Inflammatory macrophage (primary cell): ENCODE measurements around the gene BMP8B.

Source experiments
- DNase-seq, 2 donors: peaks; one replicate each; pipeline ENCODE4 v3.0.0-alpha.2; 2020 to 2022

The BMP8B gene

DNA sequence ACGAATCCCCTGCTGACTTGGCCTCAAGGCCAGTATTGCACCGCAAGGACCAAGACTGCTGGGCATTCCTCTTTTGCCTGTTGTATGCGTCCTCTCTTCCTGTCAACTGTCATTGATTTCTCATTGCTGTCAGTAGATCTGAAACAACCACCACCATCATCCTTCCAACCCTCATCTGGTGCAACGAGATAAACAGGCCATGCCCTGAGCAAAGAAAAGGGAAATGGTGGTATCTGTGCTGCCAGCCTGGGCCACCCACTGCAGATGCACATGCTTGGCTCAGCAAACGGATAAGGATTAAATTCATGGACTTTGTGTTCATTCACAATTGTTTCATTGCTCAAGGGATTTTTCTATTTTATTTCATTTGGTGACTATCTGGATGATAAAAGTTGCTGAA lies 31.2 kb downstream of the BMP8B start:
- DNase-seq, result no peak

DNA sequence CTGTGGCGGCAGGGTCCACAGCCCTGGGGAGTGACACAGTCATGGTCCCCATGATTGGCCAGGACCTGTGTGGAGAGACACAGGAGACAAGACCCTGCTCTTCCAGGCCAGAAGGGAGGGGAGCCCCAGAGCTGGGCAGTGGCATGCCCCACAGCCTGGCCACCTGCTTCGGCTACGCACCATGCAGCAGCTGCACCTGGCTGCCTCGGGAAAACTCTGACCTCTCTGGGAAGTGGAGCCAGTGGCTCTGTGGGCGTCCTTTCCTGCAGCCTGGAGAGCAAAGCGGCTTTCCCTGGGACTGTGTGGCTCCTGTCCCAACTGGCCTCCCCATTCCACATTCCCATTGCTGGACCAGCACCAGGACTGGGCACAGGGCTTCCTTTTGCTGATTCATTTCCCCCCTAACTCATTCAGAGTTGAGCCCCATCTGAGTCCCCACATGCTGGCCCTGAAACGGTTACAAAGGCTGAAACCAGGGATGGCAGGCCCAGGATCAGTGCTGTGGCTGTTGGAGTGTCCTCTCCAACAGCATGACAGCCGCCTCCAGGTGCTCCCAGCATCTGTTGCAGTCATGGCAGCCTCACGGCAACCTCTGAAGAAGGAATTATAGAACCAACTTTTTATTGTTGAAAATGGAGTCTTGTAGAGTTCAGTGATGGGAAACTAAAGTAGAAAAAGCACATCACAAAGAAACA lies 32.6 kb downstream of the BMP8B start:
- no peak for DNase-seq

DNA sequence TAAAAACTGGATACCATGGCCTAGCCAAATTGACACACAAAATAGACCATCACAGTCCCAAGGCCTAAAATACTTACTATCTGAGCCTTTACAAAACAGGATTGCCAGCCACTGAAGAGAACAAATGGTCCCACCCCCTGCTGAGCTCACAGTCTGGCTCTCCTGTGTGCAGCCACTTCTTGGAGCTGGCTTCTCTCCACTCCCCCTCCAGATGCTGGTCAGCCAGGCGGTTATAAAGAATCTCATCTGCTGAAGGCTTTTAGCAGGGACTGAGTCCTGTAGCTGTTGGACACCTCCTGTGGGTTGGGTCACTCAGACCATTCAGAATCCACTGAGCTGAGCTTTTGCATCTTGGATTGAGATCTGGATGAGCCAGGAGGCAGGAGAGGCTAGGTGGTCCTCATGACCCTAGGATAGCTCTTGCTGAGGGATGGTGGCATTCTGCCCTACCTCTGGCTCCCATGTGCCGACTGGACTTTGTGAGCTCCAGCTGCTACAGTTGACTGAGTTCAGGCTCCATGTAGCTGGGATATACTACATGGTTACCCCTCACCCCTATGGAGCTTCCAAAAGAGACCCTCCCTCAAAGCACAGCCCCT lies 33.7 kb downstream of the BMP8B start:
- no peak for DNase-seq

DNA sequence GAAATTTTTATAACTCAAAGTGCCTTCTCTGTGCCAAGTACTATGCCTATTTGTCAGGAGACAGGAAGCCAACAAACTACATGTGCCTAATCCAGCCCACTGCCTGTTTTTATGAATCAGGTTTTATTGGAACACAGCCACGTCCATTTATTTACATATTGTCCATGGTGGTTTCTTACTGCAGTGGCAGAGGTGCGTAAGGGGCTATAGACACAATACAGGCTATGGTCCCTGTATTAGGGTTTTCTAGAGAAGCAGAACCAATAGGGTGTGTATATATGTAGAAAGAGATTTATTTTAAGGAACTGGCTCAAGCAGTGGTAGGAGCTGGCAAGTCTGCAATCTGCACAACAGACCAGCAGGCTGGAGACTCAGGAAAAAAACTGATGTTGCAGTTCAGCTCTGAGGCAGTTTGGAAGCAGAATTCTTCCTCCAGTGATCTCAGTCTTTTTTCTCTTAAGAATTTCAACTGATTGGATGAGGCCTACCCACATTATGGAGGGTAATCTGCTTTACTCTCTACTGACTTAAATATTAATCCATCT lies 34.6 kb downstream of the BMP8B start:
- DNase-seq, result no peak

DNA sequence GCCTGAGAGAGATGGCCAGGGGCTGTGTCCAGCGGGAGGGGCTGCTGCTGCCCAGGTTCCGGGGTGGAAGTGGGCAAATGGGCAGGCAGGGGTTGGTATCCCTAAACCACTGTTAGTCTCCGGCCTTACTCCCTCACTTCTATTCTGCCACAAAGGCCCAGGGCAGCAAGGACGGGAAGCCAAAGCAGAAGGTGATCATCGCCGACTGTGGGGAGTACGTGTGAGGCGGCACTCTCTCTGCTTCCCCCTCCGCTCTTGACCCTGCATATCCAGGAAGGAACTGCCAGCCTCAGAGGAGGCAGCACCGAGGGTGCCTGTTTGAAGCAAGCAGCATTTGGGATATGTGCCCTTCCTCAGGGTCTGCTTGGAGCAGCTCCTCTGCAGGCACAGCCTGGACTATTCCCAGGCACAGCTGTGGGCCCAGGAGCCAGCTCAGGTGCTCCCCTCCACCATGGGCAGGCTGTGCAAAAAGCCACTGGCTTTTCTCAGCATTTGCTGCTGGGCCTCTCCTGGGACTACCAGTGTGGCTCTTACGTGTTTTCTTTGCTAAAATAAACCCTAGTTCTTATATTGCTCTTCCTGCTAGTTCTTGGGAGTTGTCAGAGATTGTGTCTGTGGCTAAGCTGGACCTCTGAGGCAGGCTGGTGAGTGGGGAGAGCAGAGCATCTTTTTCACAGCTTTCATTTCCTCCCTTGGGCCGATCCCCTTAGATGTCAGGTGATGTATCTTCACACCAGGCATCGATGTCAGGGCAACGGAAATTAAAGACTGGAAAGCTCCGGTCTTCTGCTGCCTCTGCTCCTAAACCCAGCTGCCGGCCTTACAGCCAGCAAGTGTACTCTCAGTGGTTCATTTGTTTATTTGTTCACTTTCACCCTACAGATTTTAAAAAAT lies 35.3 kb downstream of the BMP8B start:
- DNase-seq, result no peak

DNA sequence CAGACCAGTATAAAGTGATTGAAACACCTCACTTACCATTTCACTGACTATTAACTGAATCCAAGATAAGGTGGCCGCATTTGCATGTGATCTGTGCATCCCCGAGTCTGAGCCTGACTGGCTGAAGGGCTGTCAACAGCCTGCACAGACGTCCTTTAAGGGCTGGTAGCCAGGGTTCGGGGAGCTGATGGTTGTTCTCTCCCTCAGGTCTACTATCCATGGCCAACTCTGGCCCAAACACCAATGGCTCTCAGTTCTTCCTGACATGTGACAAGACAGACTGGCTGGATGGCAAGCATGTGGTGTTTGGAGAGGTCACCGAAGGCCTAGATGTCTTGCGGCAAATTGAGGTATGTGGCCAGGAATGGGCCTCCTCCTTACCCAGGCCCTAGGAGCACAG lies 36.0 kb downstream of the BMP8B start:
- no peak for DNase-seq

DNA sequence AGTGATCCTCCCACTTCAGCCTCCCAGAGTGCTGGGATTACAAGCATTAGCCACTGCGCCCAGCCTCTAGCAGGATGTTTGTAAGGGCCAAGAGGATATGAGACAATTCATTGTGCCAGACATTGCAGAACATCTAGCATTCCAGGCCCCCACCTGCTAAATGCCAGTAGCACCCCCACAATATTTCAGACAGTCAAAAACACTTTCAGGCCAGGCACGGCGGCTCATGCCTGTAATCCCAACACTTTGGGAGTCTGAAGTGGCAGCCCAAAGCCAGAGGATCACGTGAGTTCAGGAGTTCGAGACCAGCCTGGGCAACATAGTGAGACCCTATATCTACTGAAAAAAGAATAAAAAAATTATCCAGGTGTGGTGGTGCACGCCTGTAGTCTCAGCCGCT lies 37.1 kb downstream of the BMP8B start:
- DNase-seq, result no peak

DNA sequence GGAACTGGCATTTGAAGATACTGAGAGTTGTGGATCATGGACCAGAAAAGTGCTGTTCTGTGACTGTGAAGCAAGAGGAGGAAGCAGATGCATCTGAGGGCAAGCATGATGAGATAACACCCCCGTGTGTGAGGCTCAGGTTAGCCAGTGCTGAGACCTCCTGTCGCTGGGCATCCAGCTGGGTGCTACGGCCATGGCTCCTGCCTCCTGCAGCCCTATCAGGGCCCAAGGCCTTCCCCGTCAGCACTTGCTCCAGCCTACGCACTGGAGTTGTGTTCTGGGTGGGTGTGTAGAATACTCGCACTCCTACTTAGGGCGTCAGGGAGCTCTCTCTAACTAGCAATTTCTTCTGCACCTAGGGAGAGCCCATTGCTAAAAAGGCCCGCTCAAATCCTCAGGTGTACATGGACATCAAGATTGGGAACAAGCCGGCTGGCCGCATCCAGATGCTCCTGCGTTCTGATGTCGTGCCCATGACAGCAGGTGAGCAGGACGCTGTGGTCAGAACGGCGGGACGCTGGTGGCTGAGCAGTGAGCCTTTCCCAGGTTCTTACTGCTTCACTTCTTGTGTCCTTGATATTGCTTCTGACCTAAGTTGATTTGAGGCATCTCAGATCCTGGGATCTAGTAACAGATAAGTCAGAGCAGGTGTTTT lies 43.5 kb downstream of the BMP8B start:
- DNase-seq, result no peak

DNA sequence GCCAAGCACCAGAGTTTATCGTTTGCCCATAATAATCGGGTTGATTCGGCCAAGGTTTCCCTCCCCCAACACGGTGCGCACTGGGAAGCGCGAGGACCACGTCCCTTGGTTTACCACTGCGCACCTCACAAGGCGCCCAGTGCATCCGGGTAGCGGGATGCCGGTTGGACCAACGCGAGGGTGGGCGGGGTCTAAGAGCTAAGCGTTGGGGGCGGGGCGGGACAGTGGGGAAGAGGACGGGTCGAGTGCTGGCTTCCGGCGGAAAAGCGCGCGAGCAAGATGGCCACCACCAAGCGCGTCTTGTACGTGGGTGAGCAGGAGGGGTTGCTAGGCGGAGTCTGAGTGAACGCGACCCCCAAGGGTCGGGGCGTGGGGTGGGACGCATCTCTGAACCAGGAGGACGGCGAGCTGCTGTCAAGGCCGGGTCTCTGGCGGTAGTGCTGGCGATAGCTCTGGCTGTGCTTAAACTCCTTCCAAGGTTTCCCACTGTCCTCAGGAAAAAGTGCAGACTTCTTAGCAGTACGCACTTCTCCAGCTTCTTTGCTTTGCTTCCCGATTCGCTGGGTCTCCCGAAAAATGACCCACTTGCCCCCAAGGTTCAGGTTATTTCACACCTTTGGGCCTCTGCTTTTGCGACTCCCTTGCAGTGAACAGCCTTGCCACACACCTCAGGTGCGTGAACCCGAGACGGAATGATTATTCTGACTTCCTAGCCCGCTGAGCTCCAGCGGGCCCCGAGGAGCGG lies 49.9 kb downstream of the BMP8B start, which contains the start of gene PPIE:
Gene PPIE (plus strand): TSS at position 261 of the 745 bp plus-strand sequence. CDS start 19 bp downstream, at position 280.
- peak; percentile 90 to 96 for DNase-seq

DNA sequence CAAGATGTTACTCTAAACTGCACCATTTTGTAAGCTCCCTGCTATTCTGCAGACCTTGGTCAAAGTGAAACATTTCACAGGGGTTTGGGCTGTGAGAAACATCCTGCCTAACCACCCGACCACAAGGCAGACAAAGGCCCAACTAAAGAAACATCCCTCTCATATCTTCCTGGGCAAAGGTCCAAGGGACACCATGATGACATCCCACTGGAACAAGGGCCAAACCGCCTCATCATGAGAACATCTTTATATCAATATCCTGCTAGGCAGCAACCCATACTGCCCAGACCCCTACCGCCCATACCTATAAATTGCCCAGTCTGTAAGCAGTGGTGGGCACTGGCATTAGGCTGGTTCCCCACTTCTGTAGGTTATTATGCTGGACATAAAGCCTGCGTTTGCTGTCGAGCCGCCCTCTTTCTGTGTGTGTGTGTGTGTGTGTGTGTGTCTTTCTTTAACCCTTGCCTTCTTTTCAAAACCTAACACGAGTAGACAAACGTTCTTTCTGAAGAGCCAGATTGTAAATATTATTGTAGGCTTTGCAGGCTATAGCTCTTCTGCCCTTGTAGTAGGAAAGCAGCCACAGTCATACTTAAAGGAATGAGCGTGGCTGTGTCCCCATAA lies 51.0 kb downstream of the BMP8B start:
- DNase-seq, result no peak

DNA sequence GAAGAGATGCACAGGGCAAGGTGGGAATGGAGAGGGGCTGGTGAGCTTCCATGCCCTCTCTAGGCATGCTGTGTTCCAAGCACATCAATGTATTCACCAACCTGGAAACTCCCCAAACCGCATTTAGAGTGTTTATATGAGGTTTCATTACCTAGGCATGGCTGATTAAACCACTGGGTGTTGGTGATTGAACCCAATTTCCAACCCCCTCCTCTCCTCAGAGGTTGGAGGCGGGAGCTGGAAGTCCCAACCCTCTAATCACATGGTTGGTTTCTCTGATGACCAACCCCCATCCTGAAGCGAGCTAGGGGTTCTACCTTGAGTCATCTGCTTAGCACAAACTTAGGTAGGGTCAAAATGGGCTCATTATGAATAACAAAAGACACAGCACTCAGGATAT lies 52.9 kb downstream of the BMP8B start:
- no peak for DNase-seq

DNA sequence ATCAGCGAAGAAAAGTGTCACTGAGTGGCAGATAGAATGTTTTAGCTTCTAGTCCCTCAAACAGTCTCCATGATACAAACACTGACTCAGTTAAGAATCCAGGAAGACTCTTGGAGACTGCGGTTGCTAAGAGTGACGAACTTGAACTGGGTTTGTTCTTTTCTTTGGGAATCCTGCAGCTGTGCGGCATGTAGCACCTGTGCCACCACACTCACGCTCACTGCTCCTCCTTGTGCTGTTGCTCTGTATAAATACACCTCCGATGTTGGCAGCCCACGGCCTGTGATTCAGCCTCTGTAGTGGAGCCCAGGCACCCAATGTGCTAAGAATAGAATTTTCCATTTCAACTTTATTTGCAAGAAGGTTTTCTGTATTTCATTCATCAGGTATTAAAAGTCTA lies 55.5 kb downstream of the BMP8B start:
- no peak for DNase-seq

DNA sequence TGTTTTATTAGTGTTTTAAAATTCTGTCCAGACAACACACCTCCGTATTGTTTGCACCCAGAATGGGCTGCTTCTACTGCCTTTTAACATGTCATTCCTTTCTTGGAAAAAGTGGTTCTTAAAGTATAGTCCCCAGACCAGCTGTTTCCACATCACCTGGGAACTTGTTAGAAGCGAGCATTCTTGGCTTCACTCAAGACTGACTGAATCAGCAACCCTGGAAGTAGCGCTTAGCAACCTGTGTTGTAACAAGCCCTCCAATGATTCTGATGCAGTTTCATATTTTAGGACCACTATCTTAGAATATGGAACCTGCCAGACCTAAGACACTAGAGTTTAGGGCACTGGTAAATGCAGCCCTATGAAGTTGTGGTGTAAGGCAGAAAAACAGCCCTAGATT lies 55.9 kb downstream of the BMP8B start:
- DNase-seq, result no peak

DNA sequence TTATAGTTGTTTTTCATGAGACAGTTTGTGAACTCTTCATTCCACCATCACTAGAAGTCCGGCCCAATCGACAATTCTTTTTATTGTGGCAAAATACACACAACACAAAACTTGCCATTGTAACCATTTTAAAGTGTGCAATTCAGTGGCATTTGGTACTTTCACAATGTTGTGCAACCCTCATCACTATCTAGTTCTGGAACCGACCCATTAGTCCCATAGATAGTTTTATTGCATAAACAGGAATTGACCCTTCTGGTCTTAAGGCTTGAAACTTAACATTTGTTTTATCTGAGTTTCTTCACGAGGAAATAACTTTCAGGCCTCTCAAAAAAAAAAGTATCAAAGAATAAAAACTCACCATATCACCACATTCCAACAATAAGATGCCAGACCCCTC lies 58.8 kb downstream of the BMP8B start:
- DNase-seq, result no peak

DNA sequence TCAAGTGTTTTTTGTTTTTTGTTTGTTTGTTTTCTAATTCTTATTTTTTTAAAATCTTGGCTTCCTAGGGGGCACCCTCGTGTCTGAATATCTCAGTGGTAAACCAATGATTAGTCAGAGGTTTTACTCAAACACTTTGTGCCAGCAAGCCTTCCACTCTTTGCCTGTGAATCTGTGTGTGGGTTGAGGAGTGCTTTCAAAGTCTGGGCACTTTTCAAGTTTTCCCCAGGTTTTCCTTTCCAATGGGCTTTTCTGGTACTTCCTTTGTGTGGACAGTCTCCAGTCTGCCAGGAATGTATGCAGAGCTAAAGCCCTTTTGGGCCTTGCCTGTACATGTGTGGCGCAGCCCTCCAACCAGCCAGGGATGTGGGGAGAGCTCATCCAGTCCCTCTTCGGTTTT lies 59.6 kb downstream of the BMP8B start:
- no peak for DNase-seq

DNA sequence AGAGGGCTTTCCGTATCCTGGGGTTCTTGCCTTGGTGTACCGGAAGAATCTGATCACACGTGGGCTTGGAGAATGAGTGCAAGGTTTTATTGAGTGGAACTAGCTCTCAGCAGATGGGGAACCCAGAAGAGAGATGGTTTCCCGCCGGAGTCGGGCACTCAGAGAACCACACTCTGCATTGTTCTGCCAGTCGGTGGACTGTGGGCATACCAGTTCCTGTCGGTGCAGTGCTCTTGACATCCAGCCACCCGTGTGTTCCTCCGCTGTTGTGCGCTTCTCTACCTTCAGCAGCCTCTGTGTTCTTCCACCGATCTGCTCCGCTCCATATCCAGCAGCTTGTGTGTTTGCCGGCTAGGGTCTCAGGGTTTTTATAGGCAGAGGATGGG lies 60.7 kb downstream of the BMP8B start:
- no peak for DNase-seq

DNA sequence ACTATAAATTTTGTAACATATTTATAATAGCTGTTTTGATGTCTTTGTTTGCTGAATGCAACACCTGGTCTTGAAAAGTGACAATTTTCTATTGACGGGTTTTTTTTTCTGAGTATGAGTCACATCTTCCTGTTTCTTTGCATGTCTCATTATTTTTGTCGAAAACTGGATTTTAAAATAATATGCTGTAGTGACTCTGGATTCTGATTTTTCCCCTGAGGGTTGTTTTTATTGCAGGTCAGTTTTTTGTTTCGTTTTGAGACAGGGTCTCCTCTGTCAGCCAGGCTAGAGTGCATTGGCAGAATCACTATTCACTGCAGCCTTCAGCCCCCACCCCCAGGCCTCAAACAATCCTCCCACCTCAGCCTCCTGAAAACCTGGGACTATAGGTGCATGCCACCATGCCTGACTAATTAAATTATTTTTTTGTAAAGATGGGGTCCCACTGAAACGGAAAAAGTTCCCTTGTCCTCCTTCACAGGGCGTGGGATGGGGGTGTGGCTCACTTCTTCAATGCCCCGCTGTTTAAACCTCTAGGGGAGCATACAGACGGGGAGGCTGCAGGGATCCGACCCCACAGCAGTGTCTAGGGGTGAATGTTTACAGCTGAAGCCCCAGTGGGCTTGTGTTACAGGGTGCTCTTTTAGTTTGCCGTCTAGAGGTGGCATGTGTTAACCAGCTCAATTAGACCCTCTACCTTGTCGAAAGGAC lies 61.3 kb downstream of the BMP8B start:
- no peak for DNase-seq

DNA sequence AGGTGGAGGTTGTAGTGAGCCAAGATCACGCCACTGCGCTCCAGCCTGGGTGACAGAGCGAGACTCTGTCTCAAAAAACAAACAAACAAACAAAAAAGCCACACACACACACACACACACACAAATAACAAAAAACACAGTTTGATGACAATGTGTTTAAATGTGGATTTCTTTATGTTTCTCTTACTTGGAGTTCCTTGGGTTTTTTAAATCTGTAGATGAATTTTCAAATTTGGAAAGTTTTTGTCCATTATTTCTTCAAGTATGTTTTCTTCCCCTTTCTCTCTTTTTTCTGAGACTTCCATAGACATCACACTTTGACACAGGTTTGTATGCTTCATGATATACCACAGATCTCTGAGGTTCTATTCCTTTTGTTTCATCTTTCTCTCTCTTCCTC lies 62.1 kb downstream of the BMP8B start:
- no peak for DNase-seq

DNA sequence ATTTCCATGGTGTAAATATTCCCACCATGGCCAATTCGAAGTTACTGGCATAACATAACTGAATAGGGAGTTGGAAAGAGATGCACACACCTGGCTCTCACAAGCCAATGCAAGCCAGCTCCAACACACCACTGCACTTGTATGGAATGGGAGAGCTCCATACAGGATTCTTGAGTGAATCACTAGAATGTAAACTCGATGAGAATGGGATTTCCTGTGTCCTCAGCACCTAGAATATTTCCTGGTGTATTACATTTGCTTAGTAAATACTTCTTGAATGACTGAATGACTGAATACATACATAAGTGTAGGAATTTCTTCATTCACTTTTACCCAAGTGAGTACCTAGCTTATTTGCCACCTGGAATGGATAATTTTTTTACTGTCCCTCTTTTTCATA lies 66.2 kb downstream of the BMP8B start:
- no peak for DNase-seq

DNA sequence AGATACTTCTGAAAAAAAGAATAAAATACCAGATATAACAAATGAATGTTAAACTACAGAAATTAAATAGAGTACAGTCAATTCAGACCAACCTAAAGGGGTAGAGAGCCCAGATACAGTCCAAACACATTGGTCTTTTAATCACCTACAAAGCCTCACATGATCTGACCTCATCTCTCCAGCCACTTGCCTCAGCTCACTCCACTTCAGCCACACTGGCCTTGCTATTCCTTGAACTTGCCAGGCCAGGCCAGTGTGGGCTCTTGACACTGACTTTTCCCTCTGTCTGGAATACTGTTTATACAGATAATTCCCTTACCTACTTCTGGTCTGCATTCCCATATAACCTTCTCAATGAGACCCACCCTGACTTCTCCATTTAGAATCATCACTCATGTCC lies 67.0 kb downstream of the BMP8B start:
- DNase-seq, result no peak
